Suprapubic skin (tissue), 3 donors: ENCODE data around the gene SMARCA2.

ENCODE experiments used
- EP300 ChIP-seq: sonication (generic); formaldehyde crosslinking; IDR thresholded peaks from one replicate; pipeline ENCODE4 v1.6.1; 2017; ENCODE audit warnings: antibody characterized with exemption
- TF ChIP-seq, protein P1 (sequence below), 2 donors: fragments of 200-600 bp in 1 of 2; fragments of 450-650 bp in 1 of 2; sonication (generic) in 1 of 2; IDR thresholded peaks; one replicate each; pipeline ENCODE4 v1.5.1; 2016 to 2019; ENCODE audit warnings: antibody characterized with exemption in 2 of 2, mild to moderate bottlenecking in 1 of 2, moderate library complexity in 1 of 2

DNA sequence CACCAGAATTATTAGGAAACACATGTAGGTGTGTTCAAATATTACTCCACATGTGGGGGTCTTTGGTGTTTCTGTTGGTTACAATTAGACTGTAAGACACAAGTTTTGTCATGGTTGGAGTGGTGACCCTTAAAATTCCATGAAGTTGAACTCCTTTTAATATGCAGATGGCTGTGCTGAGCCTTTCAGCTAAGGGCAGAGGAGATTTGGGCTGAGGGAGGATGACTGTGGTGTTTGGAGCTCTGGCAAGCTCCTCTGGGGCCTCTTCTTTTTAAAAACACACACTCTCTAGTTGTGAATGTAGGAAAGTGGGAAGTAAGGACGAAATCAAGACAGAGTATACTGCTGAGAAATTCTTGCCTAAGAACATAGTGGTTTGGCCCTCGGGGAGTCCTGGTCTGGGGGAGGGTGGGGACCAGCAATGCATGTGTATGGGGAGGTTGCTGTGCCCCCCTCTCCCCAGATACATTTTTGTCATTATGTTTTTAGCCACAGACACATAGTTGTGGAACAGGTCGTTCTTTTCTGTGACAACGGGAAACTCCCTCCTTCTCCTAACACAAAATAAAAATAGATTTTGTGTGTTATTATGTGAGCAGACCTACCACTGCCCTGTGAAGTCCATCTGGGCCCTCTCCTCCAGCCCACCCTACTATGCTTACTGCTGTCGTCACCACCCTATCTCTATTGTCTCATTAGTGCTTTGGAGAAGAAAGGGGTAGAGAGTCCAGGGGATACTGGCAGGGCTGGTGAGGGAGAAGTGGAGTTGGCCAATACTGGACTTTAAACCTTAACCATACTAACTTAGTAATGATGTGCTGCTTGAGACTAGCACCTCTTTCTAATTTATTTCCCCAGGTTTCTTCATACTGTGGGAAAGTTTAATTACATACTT, 10.0 kb downstream of the SMARCA2 start:
- TF ChIP-seq, protein P1, sequence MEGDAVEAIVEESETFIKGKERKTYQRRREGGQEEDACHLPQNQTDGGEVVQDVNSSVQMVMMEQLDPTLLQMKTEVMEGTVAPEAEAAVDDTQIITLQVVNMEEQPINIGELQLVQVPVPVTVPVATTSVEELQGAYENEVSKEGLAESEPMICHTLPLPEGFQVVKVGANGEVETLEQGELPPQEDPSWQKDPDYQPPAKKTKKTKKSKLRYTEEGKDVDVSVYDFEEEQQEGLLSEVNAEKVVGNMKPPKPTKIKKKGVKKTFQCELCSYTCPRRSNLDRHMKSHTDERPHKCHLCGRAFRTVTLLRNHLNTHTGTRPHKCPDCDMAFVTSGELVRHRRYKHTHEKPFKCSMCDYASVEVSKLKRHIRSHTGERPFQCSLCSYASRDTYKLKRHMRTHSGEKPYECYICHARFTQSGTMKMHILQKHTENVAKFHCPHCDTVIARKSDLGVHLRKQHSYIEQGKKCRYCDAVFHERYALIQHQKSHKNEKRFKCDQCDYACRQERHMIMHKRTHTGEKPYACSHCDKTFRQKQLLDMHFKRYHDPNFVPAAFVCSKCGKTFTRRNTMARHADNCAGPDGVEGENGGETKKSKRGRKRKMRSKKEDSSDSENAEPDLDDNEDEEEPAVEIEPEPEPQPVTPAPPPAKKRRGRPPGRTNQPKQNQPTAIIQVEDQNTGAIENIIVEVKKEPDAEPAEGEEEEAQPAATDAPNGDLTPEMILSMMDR (IDR thresholded peaks at IDR 0.05), result no peak
- TF ChIP-seq EP300, result no peak
